ENCODE results near the gene TOM1.
A peak's percentile ranks its signal among the peaks of the same experiment; 100 is the strongest.

Gene TOM1

DNA sequence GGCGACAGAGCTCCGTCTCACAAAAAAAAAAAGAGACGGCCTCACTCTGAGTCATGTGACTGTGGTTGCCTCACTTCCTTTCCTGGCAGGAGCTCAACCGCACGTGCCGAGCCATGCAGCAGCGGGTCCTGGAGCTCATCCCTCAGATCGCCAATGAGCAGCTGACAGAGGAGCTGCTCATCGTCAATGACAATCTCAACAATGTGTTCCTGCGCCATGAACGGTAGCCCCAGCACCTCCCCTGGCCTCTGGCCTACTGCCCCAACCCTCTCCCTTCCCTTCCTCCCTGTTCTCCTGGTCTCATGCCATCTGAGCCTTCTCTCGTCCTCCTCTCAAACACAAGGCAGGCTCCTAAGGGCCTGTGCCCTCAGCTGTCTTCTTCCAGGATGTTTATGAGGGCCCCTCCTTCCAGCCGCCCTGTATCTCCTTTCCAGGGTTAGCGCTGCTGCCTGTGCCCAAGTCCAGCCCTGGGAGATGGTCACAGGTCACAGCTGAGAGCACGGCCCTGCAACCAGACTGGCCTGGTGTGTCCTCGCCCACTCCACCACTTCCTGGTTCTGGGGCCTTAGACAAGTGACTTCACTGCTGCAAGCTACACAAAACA lies 30.7 kb downstream of the TOM1 start:
- TF ChIP-seq, protein P1, sequence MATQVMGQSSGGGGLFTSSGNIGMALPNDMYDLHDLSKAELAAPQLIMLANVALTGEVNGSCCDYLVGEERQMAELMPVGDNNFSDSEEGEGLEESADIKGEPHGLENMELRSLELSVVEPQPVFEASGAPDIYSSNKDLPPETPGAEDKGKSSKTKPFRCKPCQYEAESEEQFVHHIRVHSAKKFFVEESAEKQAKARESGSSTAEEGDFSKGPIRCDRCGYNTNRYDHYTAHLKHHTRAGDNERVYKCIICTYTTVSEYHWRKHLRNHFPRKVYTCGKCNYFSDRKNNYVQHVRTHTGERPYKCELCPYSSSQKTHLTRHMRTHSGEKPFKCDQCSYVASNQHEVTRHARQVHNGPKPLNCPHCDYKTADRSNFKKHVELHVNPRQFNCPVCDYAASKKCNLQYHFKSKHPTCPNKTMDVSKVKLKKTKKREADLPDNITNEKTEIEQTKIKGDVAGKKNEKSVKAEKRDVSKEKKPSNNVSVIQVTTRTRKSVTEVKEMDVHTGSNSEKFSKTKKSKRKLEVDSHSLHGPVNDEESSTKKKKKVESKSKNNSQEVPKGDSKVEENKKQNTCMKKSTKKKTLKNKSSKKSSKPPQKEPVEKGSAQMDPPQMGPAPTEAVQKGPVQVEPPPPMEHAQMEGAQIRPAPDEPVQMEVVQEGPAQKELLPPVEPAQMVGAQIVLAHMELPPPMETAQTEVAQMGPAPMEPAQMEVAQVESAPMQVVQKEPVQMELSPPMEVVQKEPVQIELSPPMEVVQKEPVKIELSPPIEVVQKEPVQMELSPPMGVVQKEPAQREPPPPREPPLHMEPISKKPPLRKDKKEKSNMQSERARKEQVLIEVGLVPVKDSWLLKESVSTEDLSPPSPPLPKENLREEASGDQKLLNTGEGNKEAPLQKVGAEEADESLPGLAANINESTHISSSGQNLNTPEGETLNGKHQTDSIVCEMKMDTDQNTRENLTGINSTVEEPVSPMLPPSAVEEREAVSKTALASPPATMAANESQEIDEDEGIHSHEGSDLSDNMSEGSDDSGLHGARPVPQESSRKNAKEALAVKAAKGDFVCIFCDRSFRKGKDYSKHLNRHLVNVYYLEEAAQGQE (IDR thresholded peaks at IDR 0.05; ENCODE audit: insufficient read depth in 1 of 2, low read depth in 2 of 2, low read length in 2 of 2): no peak
- TF ChIP-seq SIN3A (IDR thresholded peaks at IDR 0.05; ENCODE audit: borderline replicate concordance, insufficient read depth, low read length) (0 out of 2 replicates have a peak, but pooled peaks have one; percentile 42), FOXP2 (optimal IDR thresholded peaks at IDR 0.05; ENCODE audit: borderline replicate concordance, extremely low read depth, extremely low read length, insufficient read depth) (peak; percentile 32), TAF1 (IDR thresholded peaks at IDR 0.05; ENCODE audit: borderline replicate concordance, insufficient read depth, low read length) (no peak), POLR2AphosphoS5 (IDR thresholded peaks at IDR 0.05; ENCODE audit: low read depth, low read length) (no peak)

DNA sequence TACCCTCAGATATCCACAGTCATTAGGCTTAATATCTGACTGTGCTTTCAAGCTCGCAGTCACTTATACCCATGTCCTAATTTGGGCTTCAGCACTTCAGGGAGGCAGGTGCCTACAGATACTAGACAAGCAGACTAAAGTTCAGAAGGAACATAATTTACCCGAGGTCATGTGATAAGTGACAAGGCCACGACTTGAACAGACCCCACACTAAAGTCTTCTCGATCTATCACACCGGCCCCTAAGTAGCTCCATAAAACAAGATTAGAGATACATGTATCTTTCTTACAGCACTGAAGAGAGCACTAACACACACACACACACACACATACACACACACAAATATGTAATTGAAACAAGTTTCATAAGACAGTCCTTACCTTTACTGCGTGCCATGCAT lies 32.6 kb downstream of the TOM1 start:
- no peak for TF ChIP-seq SIN3A (IDR thresholded peaks at IDR 0.05; ENCODE audit: borderline replicate concordance, insufficient read depth, low read length)
- no peak for TF ChIP-seq POLR2AphosphoS5 (IDR thresholded peaks at IDR 0.05; ENCODE audit: low read depth, low read length)
- no peak for TF ChIP-seq TAF1 (IDR thresholded peaks at IDR 0.05; ENCODE audit: borderline replicate concordance, insufficient read depth, low read length)
- TF ChIP-seq, protein P1 (IDR thresholded peaks at IDR 0.05; ENCODE audit: insufficient read depth in 1 of 2, low read depth in 2 of 2, low read length in 2 of 2): no peak
- TF ChIP-seq FOXP2 (optimal IDR thresholded peaks at IDR 0.05; ENCODE audit: borderline replicate concordance, extremely low read depth, extremely low read length, insufficient read depth): no peak

DNA sequence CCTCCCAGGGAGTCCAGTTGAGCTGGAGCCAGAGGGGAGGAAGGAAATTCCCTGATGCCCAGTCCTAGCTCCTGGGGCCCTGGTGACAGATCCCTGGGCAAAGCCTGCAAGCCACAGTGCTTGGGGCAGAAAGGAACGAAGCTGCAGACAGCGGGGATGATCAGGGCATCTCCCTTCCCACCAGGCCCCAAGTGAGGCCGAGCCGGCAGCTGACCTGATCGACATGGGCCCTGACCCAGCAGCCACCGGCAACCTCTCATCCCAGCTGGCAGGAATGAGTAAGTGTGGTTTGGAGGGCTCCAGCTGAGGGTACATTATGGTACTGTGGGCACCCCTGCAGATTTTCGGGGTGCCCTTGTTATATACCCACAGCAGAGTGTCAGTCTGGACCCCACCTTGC lies 33.5 kb downstream of the TOM1 start:
- TF ChIP-seq, protein P1 (IDR thresholded peaks at IDR 0.05; ENCODE audit: insufficient read depth in 1 of 2, low read depth in 2 of 2, low read length in 2 of 2): no peak
- TF ChIP-seq FOXP2 (optimal IDR thresholded peaks at IDR 0.05; ENCODE audit: borderline replicate concordance, extremely low read depth, extremely low read length, insufficient read depth) (no peak), SIN3A (IDR thresholded peaks at IDR 0.05; ENCODE audit: borderline replicate concordance, insufficient read depth, low read length) (no peak), TAF1 (IDR thresholded peaks at IDR 0.05; ENCODE audit: borderline replicate concordance, insufficient read depth, low read length) (no peak), POLR2AphosphoS5 (IDR thresholded peaks at IDR 0.05; ENCODE audit: low read depth, low read length) (no peak)

DNA sequence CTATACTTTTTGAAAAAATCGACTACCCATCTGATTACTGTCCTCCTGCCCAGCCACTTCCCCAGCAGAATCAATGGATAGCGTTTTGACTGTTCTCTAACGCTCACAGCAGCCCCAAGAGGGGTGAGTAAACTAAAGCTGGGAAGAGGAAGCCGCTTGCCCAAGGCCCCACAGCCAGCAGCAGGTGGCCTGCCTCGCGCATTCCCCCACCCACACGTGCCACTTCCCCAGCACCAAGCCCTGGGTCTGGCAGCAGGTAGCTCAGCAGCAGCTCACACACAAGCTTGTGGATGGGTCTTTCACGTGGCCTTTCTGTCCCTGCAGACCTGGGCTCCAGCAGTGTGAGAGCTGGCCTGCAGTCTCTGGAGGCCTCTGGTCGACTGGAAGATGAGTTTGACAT lies 34.3 kb downstream of the TOM1 start:
- TF ChIP-seq, protein P1 (IDR thresholded peaks at IDR 0.05; ENCODE audit: insufficient read depth in 1 of 2, low read depth in 2 of 2, low read length in 2 of 2): no peak
- TF ChIP-seq SIN3A (IDR thresholded peaks at IDR 0.05; ENCODE audit: borderline replicate concordance, insufficient read depth, low read length) (no peak), TAF1 (IDR thresholded peaks at IDR 0.05; ENCODE audit: borderline replicate concordance, insufficient read depth, low read length) (no peak)

- TF ChIP-seq FOXP2 (optimal IDR thresholded peaks at IDR 0.05; ENCODE audit: borderline replicate concordance, extremely low read depth, extremely low read length, insufficient read depth) (no peak), POLR2AphosphoS5 (IDR thresholded peaks at IDR 0.05; ENCODE audit: low read depth, low read length) (no peak)
Observed at GRCh38 chr22:35335468-35335867, 35.8 kb downstream of the TOM1 start.

All from PFSK-1 (cell line).